Measurements from ENCODE around the gene CAMK2A. TPM values are rescaled to one million over a fixed set of nuclear protein-coding genes. Genes with fewer than 3 reads are reported as not detected.

The CAMK2A gene
- total RNA-seq, 1 donor from 2014 or later: 4.0 TPM

GRCh38 chr5:150176745-150177477, 112.7 kb downstream of the CAMK2A start:
- Mint-ChIP-seq H3K27me3 (ENCODE audit: low read depth) (peaks cover 2% of the 10 kb centered on the region), H3K4me3 (no peak overlapping the region), H3K4me1 (peaks cover 20% of the 10 kb centered on the region), H3K27ac (no peak overlapping the region), H3K36me3 (no peaks in the 10 kb centered on the region), H3K9me3 (no peaks in the 10 kb centered on the region)
- no peak for TF ChIP-seq CTCF (IDR thresholded peaks at IDR 0.05; ENCODE audit: unreplicated experiment)
- no peak for DNase-seq (ENCODE audit: low spot score in 2 of 2, unreplicated experiment in 2 of 2)

GRCh38 chr5:150175536-150175935, 114.0 kb downstream of the CAMK2A start:
- no peak for DNase-seq (ENCODE audit: low spot score in 2 of 2, unreplicated experiment in 2 of 2)
- Mint-ChIP-seq H3K27ac (no peak overlapping the region), H3K27me3 (ENCODE audit: low read depth) (peaks cover 5% of the 10 kb centered on the region), H3K36me3 (no peaks in the 10 kb centered on the region), H3K4me3 (no peak overlapping the region), H3K4me1 (peaks cover 15% of the 10 kb centered on the region), H3K9me3 (no peaks in the 10 kb centered on the region)
- no peak for TF ChIP-seq CTCF (IDR thresholded peaks at IDR 0.05; ENCODE audit: unreplicated experiment)

- peaks cover 10% of the 10 kb centered on the region for H3K27me3 Mint-ChIP-seq (ENCODE audit: low read depth)
- peaks cover 15% of the 10 kb centered on the region for H3K4me1 Mint-ChIP-seq
- no peak for TF ChIP-seq CTCF (IDR thresholded peaks at IDR 0.05; ENCODE audit: unreplicated experiment)
- H3K4me3 Mint-ChIP-seq: no peak overlapping the region
- H3K36me3 Mint-ChIP-seq: no peaks in the 10 kb centered on the region
- no peaks in the 10 kb centered on the region for H3K9me3 Mint-ChIP-seq
- no peak overlapping the region for H3K27ac Mint-ChIP-seq
- DNase-seq (ENCODE audit: low spot score in 2 of 2, unreplicated experiment in 2 of 2): no peak
Measured at GRCh38 chr5:150175076-150175475, 114.5 kb downstream of the CAMK2A start.

GRCh38 chr5:150174285-150174684, 115.3 kb downstream of the CAMK2A start:
- H3K27ac Mint-ChIP-seq: no peak overlapping the region
- peaks cover 15% of the 10 kb centered on the region for H3K4me1 Mint-ChIP-seq
- TF ChIP-seq CTCF (IDR thresholded peaks at IDR 0.05; ENCODE audit: unreplicated experiment): no peak
- H3K9me3 Mint-ChIP-seq: no peaks in the 10 kb centered on the region
- H3K4me3 Mint-ChIP-seq: no peak overlapping the region
- H3K36me3 Mint-ChIP-seq: no peaks in the 10 kb centered on the region
- H3K27me3 Mint-ChIP-seq (ENCODE audit: low read depth): peaks cover 18% of the 10 kb centered on the region
- no peak for DNase-seq (ENCODE audit: low spot score in 2 of 2, unreplicated experiment in 2 of 2)

GRCh38 chr5:150173161-150173560, 116.4 kb downstream of the CAMK2A start:
- peak overlapping the region; percentile 9 for H3K27ac Mint-ChIP-seq
- peaks cover 17% of the 10 kb centered on the region for H3K4me1 Mint-ChIP-seq
- H3K4me3 Mint-ChIP-seq: no peak overlapping the region
- no peak for DNase-seq (ENCODE audit: low spot score in 2 of 2, unreplicated experiment in 2 of 2)
- H3K9me3 Mint-ChIP-seq: no peaks in the 10 kb centered on the region
- no peak for TF ChIP-seq CTCF (IDR thresholded peaks at IDR 0.05; ENCODE audit: unreplicated experiment)
- H3K27me3 Mint-ChIP-seq (ENCODE audit: low read depth): peaks cover 29% of the 10 kb centered on the region
- H3K36me3 Mint-ChIP-seq: no peaks in the 10 kb centered on the region
